ENCODE data around the gene PRELID1. TPM values are rescaled to one million over a fixed set of nuclear protein-coding genes. Genes with fewer than 3 reads are reported as not detected.
"Not testable (repeated sequence)": the region's sequence is repeated elsewhere in the genome, so short reads cannot be mapped to it uniquely, and the experiment has no call there.

The PRELID1 gene, protein sequence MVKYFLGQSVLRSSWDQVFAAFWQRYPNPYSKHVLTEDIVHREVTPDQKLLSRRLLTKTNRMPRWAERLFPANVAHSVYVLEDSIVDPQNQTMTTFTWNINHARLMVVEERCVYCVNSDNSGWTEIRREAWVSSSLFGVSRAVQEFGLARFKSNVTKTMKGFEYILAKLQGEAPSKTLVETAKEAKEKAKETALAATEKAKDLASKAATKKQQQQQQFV
- polyA plus RNA-seq: 248 TPM

DNA sequence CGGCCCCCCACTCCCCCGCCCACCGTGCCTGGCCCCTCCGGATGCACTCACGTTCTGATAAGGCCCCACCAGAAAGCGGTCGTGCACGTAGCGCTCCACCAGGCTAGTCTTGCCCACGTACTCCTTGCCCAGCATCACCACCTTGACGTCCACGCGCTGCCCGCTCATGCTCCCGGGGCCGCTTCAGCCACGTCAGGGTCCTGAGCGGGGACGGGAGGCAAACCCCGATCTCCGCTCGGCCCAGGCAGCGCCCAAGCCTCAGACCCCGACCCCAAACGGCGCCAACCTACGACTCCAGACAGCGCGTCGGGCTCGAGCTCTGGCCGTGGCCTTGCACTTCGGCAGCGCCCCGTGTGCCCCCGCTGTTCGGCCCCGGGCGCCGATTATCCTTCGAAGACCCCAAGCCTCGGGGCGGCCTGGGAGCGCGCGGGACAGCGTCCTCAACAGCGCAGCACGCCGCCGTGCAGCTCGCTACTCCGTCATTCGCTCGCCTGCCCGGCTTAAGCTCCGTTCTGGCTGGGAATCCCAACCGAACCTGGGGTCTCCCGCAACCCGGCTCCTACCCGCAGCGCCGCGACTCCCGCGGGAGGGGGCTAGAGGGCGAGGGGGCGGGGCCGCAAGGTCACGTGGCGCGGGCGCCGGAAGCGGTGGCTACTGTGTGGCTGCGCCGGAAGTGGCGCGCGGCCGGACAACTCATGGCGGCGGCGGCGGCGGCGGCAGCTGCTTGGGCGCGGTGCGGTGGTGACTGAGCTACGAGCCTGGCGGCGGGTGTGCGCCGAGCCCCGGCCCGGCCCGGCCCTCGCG is at the start of gene PRELID1, which contains the start of gene RAB24:
PRELID1 (plus strand) TSS at position 679 of the 804 bp plus-strand sequence. CDS start 187 bp downstream, outside the sequence.
RAB24 (minus strand) TSS at position 599 of the 804 bp plus-strand sequence; CDS start at position 168, 431 bp downstream.
- H3K4me1 Mint-ChIP-seq: peaks cover 42 to 70% (median 68%) of the 10 kb centered on the region in 3 donors
- no peaks in the 10 kb centered on the region for H3K27me3 Mint-ChIP-seq
- H3K4me3 Mint-ChIP-seq: peak within 1 kb of the TSS; percentile 88 to 99 (median 96)
- no peaks in the 10 kb centered on the region for H3K9me3 Mint-ChIP-seq
- peak within 1 kb of the TSS; percentile 88 to 98 (median 97) for H3K27ac Mint-ChIP-seq
- H3K36me3 Mint-ChIP-seq: peaks cover 2% of the 10 kb centered on the region

DNA sequence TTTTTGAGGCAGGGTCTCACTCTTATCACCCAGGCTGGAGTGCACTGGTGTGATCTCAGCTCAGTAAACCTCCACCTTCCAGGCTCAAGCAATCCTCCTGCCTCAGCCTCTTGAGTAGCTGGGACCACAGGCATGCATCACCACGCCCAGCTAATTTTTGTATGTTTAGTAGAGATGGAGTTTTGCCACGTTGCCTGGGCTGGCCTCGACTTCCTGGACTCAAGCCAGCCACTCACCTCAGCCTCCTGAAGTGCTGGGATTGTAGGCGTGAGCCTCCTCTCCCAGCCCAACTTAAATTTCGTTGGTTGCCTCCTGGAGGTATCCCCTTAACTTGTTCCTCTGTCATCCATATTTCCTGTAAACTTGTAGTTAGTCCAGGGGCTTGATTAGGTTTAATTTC is 47.3 kb upstream of the PRELID1 start:
- peaks cover 3% of the 10 kb centered on the region for H3K36me3 Mint-ChIP-seq
- no peaks in the 10 kb centered on the region for H3K27me3 Mint-ChIP-seq
- H3K4me1 Mint-ChIP-seq: peaks cover 0 to 2% (median 0%) of the 10 kb centered on the region in 3 donors
- no peak overlapping the region for H3K4me3 Mint-ChIP-seq
- peak overlapping the region in 2 of 3 donors; percentile 0 to 47 for H3K27ac Mint-ChIP-seq
- no peaks in the 10 kb centered on the region for H3K9me3 Mint-ChIP-seq

GRCh38 chr5:177258711-177259110 is 44.9 kb upstream of the PRELID1 start:
- H3K27ac Mint-ChIP-seq, H3K36me3 Mint-ChIP-seq, H3K27me3 Mint-ChIP-seq, H3K4me1 Mint-ChIP-seq, H3K9me3 Mint-ChIP-seq, H3K4me3 Mint-ChIP-seq: not testable (repeated sequence)

DNA sequence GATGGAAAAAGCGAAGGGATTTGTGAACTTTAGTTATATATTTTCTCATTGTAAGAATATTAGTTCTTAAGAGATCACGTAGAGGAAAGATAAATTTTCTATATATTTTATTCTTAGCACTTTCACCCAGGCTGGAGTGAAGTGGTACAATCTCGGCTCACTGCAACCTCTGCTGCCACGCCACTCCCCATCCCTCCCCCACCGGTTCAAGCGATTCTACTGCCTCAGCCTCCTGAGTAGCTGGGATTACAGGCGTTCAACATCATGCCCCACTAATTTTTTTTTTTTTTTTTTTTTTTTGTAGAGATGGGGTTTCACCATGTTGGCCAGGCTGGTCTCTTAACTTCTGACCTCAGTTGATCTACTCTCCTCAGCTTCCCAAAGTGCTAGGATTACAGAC is 42.6 kb upstream of the PRELID1 start:
- peaks cover 3% of the 10 kb centered on the region for H3K36me3 Mint-ChIP-seq
- H3K27me3 Mint-ChIP-seq: no peaks in the 10 kb centered on the region
- no peaks in the 10 kb centered on the region for H3K4me1 Mint-ChIP-seq
- H3K4me3 Mint-ChIP-seq: no peak overlapping the region
- no peaks in the 10 kb centered on the region for H3K9me3 Mint-ChIP-seq
- H3K27ac Mint-ChIP-seq: peak overlapping the region in 1 of 3 donors; percentile 19

DNA sequence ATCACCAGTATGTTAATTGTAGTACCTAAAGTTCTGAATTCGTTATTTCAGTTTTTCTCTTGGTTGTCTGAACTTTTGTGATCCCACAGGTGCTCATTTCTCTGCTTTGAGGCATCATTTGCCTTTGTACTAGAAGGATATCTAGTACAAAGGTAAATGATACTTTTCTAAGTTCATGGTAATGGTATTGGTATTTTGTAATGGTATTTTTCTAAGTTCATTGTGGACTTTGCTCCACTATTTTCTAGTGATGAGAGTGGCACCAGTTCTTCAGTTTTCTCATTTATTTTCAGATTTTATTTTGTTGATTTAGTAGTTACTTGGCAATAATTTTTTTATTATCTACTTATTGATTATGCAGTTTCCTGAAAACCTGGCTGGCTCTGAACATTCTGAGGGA is 42.1 kb upstream of the PRELID1 start:
- no peaks in the 10 kb centered on the region for H3K4me1 Mint-ChIP-seq
- no peak overlapping the region for H3K4me3 Mint-ChIP-seq
- H3K27me3 Mint-ChIP-seq: no peaks in the 10 kb centered on the region
- no peak overlapping the region for H3K27ac Mint-ChIP-seq
- H3K36me3 Mint-ChIP-seq: peaks cover 3% of the 10 kb centered on the region
- H3K9me3 Mint-ChIP-seq: no peaks in the 10 kb centered on the region

DNA sequence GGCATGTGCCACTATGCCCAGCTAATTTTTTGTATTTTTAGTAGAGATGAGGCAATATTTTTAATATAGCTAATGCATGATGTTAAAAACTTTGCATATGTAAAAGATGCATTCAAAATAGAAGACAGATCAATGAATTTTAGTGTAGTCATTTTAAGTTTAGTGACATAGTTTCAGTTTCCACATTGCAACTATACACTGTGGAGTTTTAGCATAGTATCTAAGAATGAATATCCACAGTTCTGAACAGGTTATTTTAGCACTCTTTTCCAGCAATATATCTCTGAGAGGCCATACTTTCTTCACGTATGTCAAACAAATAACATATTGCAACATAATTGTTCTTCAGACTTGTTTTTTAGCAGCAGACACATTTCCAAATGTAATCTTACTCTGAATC is 39.4 kb upstream of the PRELID1 start:
- Mint-ChIP-seq H3K9me3 (no peaks in the 10 kb centered on the region), H3K27me3 (no peaks in the 10 kb centered on the region), H3K4me3 (no peak overlapping the region), H3K36me3 (peaks cover 2% of the 10 kb centered on the region), H3K4me1 (no peaks in the 10 kb centered on the region), H3K27ac (peak overlapping the region in 1 of 3 donors; percentile 19)

- Mint-ChIP-seq H3K27ac (no peak overlapping the region), H3K27me3 (no peaks in the 10 kb centered on the region), H3K9me3 (no peaks in the 10 kb centered on the region), H3K4me3 (no peak overlapping the region), H3K4me1 (no peaks in the 10 kb centered on the region), H3K36me3 (peaks cover 2% of the 10 kb centered on the region)
Measured at GRCh38 chr5:177265395-177265794, 38.2 kb upstream of the PRELID1 start.

GRCh38 chr5:177269232-177269895 is 34.2 kb upstream of the PRELID1 start:
- no peaks in the 10 kb centered on the region for H3K27me3 Mint-ChIP-seq
- no peak overlapping the region for H3K4me3 Mint-ChIP-seq
- no peaks in the 10 kb centered on the region for H3K9me3 Mint-ChIP-seq
- H3K4me1 Mint-ChIP-seq: peaks cover 0 to 2% (median 0%) of the 10 kb centered on the region in 3 donors
- no peak overlapping the region for H3K27ac Mint-ChIP-seq
- peaks cover 4% of the 10 kb centered on the region for H3K36me3 Mint-ChIP-seq

- peaks cover 0 to 2% (median 0%) of the 10 kb centered on the region in 3 donors for H3K4me1 Mint-ChIP-seq
- H3K36me3 Mint-ChIP-seq: peaks cover 4% of the 10 kb centered on the region
- no peaks in the 10 kb centered on the region for H3K9me3 Mint-ChIP-seq
- no peaks in the 10 kb centered on the region for H3K27me3 Mint-ChIP-seq
- H3K27ac Mint-ChIP-seq: no peak overlapping the region
- H3K4me3 Mint-ChIP-seq: no peak overlapping the region
Measured at GRCh38 chr5:177269976-177270375, 33.6 kb upstream of the PRELID1 start.

DNA sequence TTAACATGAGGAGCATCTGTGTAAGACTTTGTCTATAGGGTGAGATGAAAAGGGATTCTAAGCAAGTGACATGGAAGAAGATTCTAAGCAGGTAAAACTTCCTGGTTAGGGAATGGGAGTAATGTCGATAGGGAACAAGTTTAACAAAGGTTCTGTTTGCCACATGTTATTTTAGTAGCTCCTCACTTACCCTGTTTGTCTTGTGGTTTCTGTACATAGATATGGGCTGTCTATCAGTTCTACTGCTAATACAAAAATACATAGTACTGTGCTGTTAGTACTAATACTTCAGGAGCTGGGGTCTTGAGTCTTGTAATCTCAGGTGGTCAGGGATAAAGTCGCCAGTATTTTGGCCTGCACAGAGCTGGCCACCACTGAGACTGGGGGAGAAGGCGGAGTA is 32.9 kb upstream of the PRELID1 start:
- H3K36me3 Mint-ChIP-seq: peaks cover 4% of the 10 kb centered on the region

DNA sequence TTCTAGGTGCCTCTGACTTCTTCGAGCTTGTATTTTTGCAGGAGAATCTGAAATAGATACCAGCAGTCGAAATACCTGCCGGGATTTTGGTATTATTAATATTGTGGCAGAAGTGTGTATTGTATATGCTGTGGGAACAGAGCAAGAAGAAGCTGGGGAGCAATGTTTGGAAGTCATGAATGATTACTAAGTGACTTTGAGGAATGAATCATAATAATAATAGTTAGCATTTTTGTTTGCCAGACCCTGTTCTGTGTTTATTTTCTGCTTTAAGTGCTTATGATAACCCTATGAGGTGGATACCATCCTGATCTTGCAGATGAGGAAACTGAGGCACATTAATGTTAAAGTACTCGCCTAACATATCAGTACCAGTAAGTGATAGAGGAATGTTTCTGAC is 32.5 kb upstream of the PRELID1 start:
- no peaks in the 10 kb centered on the region for H3K9me3 Mint-ChIP-seq
- peaks cover 4% of the 10 kb centered on the region for H3K36me3 Mint-ChIP-seq
- no peak overlapping the region for H3K4me3 Mint-ChIP-seq
- H3K27ac Mint-ChIP-seq: peak overlapping the region in 1 of 3 donors; percentile 58
- peaks cover 0 to 2% (median 0%) of the 10 kb centered on the region in 3 donors for H3K4me1 Mint-ChIP-seq
- no peaks in the 10 kb centered on the region for H3K27me3 Mint-ChIP-seq

More for the DNA sequence above, 32.9 kb upstream of the PRELID1 start:
- Mint-ChIP-seq H3K27ac (peak overlapping the region in 1 of 3 donors; percentile 58), H3K9me3 (no peaks in the 10 kb centered on the region), H3K4me1 (peaks cover 0 to 2% (median 0%) of the 10 kb centered on the region in 3 donors), H3K27me3 (no peaks in the 10 kb centered on the region), H3K4me3 (no peak overlapping the region)

GRCh38 chr5:177275883-177276282 is 27.7 kb upstream of the PRELID1 start:
- H3K36me3 Mint-ChIP-seq: peaks cover 7% of the 10 kb centered on the region
- H3K4me3 Mint-ChIP-seq: no peak overlapping the region
- H3K9me3 Mint-ChIP-seq: no peaks in the 10 kb centered on the region
- no peaks in the 10 kb centered on the region for H3K27me3 Mint-ChIP-seq
- no peak overlapping the region for H3K27ac Mint-ChIP-seq
- peaks cover 0 to 2% (median 1%) of the 10 kb centered on the region in 3 donors for H3K4me1 Mint-ChIP-seq

DNA sequence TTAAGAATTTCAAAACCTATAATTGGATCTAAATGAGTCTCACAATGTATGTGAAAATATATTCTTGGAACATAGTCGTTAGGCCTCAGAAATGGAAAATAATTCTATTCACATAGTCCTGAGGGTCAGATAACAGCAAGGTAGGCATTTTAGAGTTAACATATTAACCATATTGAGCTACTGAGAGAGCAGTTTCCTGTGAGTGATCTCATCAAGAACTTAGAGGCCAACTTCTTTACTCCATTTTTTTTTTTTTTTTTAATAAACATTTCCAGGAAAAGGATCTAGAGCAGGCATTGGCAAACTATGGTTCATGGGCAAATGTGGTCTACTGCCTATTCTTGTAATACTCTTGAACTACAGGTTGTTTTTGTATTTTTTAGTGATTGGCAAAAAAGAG is 26.7 kb upstream of the PRELID1 start:
- no peak overlapping the region for H3K27ac Mint-ChIP-seq
- peaks cover 7% of the 10 kb centered on the region for H3K36me3 Mint-ChIP-seq
- H3K4me1 Mint-ChIP-seq: peaks cover 0 to 2% (median 1%) of the 10 kb centered on the region in 3 donors

GRCh38 chr5:177288191-177288590 is 15.4 kb upstream of the PRELID1 start:
- Mint-ChIP-seq H3K36me3 (peaks cover 10% of the 10 kb centered on the region), H3K27ac (peak overlapping the region in 1 of 3 donors; percentile 63), H3K4me1 (peaks cover 12 to 15% (median 14%) of the 10 kb centered on the region in 3 donors), H3K9me3 (no peaks in the 10 kb centered on the region), H3K27me3 (no peaks in the 10 kb centered on the region), H3K4me3 (no peak overlapping the region)

More for the DNA sequence above, 26.7 kb upstream of the PRELID1 start:
- Mint-ChIP-seq H3K9me3 (no peaks in the 10 kb centered on the region), H3K4me3 (no peak overlapping the region), H3K27me3 (no peaks in the 10 kb centered on the region)
